ENCODE results near the gene SLC22A17. TPM values are rescaled to one million over a fixed set of nuclear protein-coding genes. Genes with fewer than 3 reads are reported as not detected.

The SLC22A17 gene
- total and polyA plus RNA-seq, 9 of the 15 experiments (the other 6 are each of a cell fraction or from before 2014, with no cell fraction given), result 0.07 to 0.09 TPM; not detected in 7

DNA sequence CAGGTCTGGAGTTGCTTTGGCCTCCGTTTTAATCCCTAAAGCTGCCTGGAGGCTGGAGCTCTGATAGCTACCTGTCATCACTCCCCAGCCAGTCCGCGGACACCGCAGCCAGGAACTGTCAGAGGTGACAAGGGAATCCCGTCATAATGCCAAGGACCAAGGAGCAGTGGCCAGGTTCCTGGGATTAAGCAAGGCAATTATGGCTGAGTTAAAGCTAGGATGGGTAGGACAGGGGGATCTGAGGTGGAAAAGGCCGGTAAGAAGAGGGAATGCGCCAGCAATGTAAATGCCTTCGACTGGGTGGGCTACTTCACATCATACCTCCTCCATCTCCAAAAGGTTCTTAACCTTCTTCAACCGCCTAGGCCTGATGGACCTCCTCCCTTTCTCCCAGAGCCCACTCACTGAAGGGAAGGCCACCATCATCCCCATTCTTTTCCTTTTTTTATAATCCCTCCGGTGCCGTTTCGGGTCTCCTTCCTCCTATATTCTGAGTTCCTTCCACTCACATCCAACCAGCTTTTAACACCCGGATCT, 51.9 kb downstream of the SLC22A17 start (continued):
- TF ChIP-seq GMEB1 (CRISPR knock-in tag; IDR thresholded peaks at IDR 0.05) (no peak), ZBTB9 (CRISPR knock-in tag; IDR thresholded peaks at IDR 0.05) (0 out of 2 replicates have a peak, but pooled peaks have one; percentile 54), ZNF217 (CRISPR knock-in tag; IDR thresholded peaks at IDR 0.05) (no peak), FUS (optimal IDR thresholded peaks at IDR 0.05; ENCODE audit: low read depth, low read length) (no peak), MTA3 (IDR thresholded peaks at IDR 0.05; ENCODE audit: borderline replicate concordance) (no peak), POU5F1 (IDR thresholded peaks at IDR 0.05; ENCODE audit: borderline replicate concordance, low read depth, low read length, partially characterized antibody) (no peak), ZNF583 (CRISPR knock-in tag; IDR thresholded peaks at IDR 0.05) (0 out of 2 replicates have a peak, but pooled peaks have one; percentile 54), TAL1 (IDR thresholded peaks at IDR 0.05) (no peak), SMARCA4 (IDR thresholded peaks at IDR 0.05) (0 out of 2 replicates have a peak, but pooled peaks have one; percentile 10), PTRF (tag; IDR thresholded peaks at IDR 0.05) (no peak), ZBTB40 (IDR thresholded peaks at IDR 0.05) (no peak; the same call in 1 of the 2 replicates), ZBTB40 (CRISPR knock-in tag; IDR thresholded peaks at IDR 0.05) (no peak)
- TF ChIP-seq, protein P1, sequence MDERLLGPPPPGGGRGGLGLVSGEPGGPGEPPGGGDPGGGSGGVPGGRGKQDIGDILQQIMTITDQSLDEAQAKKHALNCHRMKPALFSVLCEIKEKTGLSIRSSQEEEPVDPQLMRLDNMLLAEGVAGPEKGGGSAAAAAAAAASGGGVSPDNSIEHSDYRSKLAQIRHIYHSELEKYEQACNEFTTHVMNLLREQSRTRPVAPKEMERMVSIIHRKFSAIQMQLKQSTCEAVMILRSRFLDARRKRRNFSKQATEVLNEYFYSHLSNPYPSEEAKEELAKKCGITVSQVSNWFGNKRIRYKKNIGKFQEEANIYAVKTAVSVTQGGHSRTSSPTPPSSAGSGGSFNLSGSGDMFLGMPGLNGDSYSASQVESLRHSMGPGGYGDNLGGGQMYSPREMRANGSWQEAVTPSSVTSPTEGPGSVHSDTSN (CRISPR knock-in tag; IDR thresholded peaks at IDR 0.05; ENCODE audit: low read depth), result no peak
- TF ChIP-seq, protein P1 (tag; conservative IDR thresholded peaks at IDR 0.05; ENCODE audit: low read depth), result peak; percentile 68
